K562 (cell line): ENCODE results near the gene AGRP. TPM values are rescaled to one million over a fixed set of nuclear protein-coding genes. Genes with fewer than 3 reads are reported as not detected.

Experiments
- FIP1L1 ChIP-seq: fragments of 200-400 bp; formaldehyde crosslinking; IDR thresholded peaks from 2 replicates; pipeline ENCODE4 v1.6.1; 2018; ENCODE audit warnings: mild to moderate bottlenecking, low read depth, low read length; ENCODE audit not compliant: poor library complexity, severe bottlenecking
- HNRNPLL ChIP-seq: fragments of 200-400 bp; formaldehyde crosslinking; IDR thresholded peaks from 2 replicates; pipeline ENCODE4 v1.6.1; 2017; ENCODE audit warnings: low read length, low read depth, mild to moderate bottlenecking; ENCODE audit not compliant: poor library complexity, severe bottlenecking
- HOXB6 ChIP-seq: fragments of 250-450 bp; sonication (Bioruptor Pico); IDR thresholded peaks from 2 replicates; pipeline ENCODE4 v1.5.1; 2022; ENCODE audit warnings: mild to moderate bottlenecking, borderline replicate concordance
- IRF2 ChIP-seq: sonication (generic); formaldehyde crosslinking; IDR thresholded peaks from 2 replicates; pipeline ENCODE4 v1.8.1; 2022; ENCODE audit warnings: mild to moderate bottlenecking, missing genetic modification reagents
- IRF9 ChIP-seq: fragments of 450-650 bp; IDR thresholded peaks from 2 replicates; pipeline ENCODE4 v1.6.1; 2016; ENCODE audit warnings: missing biosample characterization, missing genetic modification characterization
- LCOR ChIP-seq: sonication (generic); formaldehyde crosslinking; IDR thresholded peaks from 2 replicates; pipeline ENCODE4 v1.8.0; 2022; ENCODE audit warnings: mild to moderate bottlenecking, missing genetic modification reagents
- MYC ChIP-seq, 2 experiments: fragments of 250-450 bp in 1 of 2; sonication (Bioruptor Pico) in 1 of 2; IDR thresholded peaks; 2 replicates each; pipeline versions ENCODE4 v1.5.1 to v1.6.1; 2012 to 2021; ENCODE audit warnings: low read depth in 2 of 2, borderline replicate concordance in 1 of 2, improper control_type of control experiment in 1 of 2, low read length in 1 of 2, mild to moderate bottlenecking in 1 of 2, moderate library complexity in 1 of 2
- NCOA1 ChIP-seq: fragments of 450-650 bp; IDR thresholded peaks from 2 replicates; pipeline ENCODE4 v1.6.1; 2016; ENCODE audit warnings: low read depth
- NFIC ChIP-seq: fragments of 450-650 bp; IDR thresholded peaks from 2 replicates; pipeline ENCODE4 v1.6.1; 2017; ENCODE audit warnings: mild to moderate bottlenecking, inconsistent platforms
- NFIX ChIP-seq: fragments of 250-450 bp; sonication (Bioruptor Pico); IDR thresholded peaks from 2 replicates; pipeline ENCODE4 v1.4.0; 2020; ENCODE audit warnings: low read depth, mild to moderate bottlenecking, moderate library complexity
- NUFIP1 ChIP-seq: fragments of 450-650 bp; IDR thresholded peaks from 2 replicates; pipeline ENCODE4 v1.6.1; 2018; ENCODE audit not compliant: partially characterized antibody
- POLR3G ChIP-seq: IDR thresholded peaks from 2 replicates; pipeline ENCODE4 v1.6.1; 2011; ENCODE audit not compliant: insufficient read length, insufficient replicate concordance; ENCODE audit errors: extremely low read depth
- SNIP1 ChIP-seq: fragments of 450-650 bp; IDR thresholded peaks from 2 replicates; pipeline ENCODE4 v1.7.1; 2017; ENCODE audit warnings: low read depth, mild to moderate bottlenecking
- SRF ChIP-seq, 2 experiments: fragments of 250-450, 450-650 bp in 1 of 2; sonication (Bioruptor Pico) in 1 of 2; sonication (generic) in 1 of 2; formaldehyde crosslinking; IDR thresholded peaks; 2 replicates each; pipeline versions ENCODE4 v1.5.0 to v1.5.1; 2020 to 2022; ENCODE audit warnings: mild to moderate bottlenecking in 1 of 2, missing genetic modification reagents in 1 of 2
- TFAP4 ChIP-seq: sonication (generic); formaldehyde crosslinking; IDR thresholded peaks from 2 replicates; pipeline ENCODE4 v1.8.0; 2022; ENCODE audit warnings: missing genetic modification reagents, mild to moderate bottlenecking, moderate library complexity, borderline replicate concordance
- ZKSCAN3 ChIP-seq: fragments of 250-450 bp; sonication (Bioruptor Pico); IDR thresholded peaks from 2 replicates; pipeline ENCODE4 v1.4.0; 2020
- ZNF507 ChIP-seq: conservative IDR thresholded peaks from 2 replicates; pipeline ENCODE4 v1.6.1; 2017; ENCODE audit warnings: missing genetic modification characterization, missing compliant biosample characterization
- polyA plus RNA-seq, 8 experiments: library from polyadenylated mRNA; depleted of rRNA in 4 of 8; stranded (reverse) in 5 of 8; unstranded in 3 of 8; fragments of >200 nt; fragmentation: Nextera tagmentation in 2 of 8; fragmentation: Illumina TruSeq in 1 of 8; extraction: Ambion mirVana in 2 of 8; extraction: Trizol in 1 of 8; gene quantifications; 2 replicates each; pipeline versions ENCODE4 v1.2.1 to v1.2.3, GENCODE V29; 2011 to 2014; ENCODE audit warnings: inconsistent platforms in 1 of 8, missing spikeins in 1 of 8
- total RNA-seq, 7 experiments: library from RNA; depleted of rRNA in 6 of 7; stranded (reverse); fragments of >200 nt in 6 of 7; fragmentation: Illumina TruSeq in 2 of 7; extraction: Trizol in 2 of 7; gene quantifications; 2 replicates each; pipeline versions ENCODE4 v1.2.1 to v1.2.3, GENCODE V29; 2011 to 2021; ENCODE audit warnings: low replicate concordance in 1 of 7
- TF ChIP-seq, protein P1 (sequence below), 2 experiments: IDR thresholded peaks; 2 replicates each; pipeline ENCODE4 v1.6.1; 2011; ENCODE audit warnings: borderline replicate concordance in 1 of 2, control low read depth in 1 of 2, low read depth in 1 of 2, low read length in 1 of 2, mild to moderate bottlenecking in 1 of 2, mixed read lengths in 1 of 2, moderate library complexity in 1 of 2; ENCODE audit not compliant: insufficient read depth in 1 of 2, insufficient read length in 1 of 2, poor library complexity in 1 of 2, severe bottlenecking in 1 of 2; ENCODE audit errors: extremely low read depth in 1 of 2
- TF ChIP-seq, protein P2 (sequence below): sonication (generic); formaldehyde crosslinking; IDR thresholded peaks from 2 replicates; pipeline ENCODE4 v1.8.0; 2022; ENCODE audit warnings: mild to moderate bottlenecking, missing genetic modification reagents
- TF ChIP-seq, protein P3 (sequence below): sonication (generic); formaldehyde crosslinking; IDR thresholded peaks from 2 replicates; pipeline ENCODE4 v1.8.0; 2022; ENCODE audit warnings: mild to moderate bottlenecking, missing genetic modification reagents

The AGRP gene
- total and polyA plus RNA-seq, 9 of the 15 experiments (the other 6 are each of a cell fraction or from before 2014, with no cell fraction given), result not detected

DNA sequence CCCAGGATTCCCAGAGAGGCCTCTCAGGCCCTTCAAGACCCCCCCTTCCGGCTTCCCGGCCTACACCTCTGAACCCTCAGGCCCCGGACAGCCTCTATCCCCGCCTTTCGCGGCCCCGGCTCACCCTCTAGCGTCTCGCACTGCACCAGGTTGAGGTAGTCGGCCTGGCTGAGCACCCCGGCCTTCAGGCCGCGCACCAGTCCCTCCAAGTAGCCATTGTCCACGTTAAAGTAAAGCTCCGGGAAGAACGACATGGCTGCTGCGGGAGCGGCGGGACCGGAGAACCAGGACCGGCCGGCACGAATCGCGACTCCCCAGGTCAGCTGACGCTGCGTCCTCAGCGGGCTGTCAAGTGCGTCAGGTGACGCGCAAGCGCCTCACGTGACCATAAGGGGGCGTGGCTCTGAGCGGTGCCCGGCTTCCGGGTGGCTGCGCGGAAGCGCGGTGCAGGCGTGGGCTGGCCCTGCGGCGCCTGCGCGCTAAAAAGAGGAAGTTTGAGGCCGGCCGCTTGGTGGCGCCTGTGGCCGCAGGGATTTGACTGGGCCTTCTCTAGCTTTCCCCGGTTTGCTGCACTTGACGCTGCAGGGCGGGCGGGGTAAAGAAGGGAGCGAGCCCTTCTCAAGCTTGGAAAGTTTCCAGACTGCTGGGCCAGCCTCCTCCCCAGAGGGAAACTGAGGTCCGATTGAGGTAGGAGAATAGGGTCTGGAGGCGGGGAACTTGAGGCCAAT, 2.4 kb downstream of the AGRP start, which contains the start of gene ATP6V0D1 (continued):
- TF ChIP-seq FIP1L1 (peak; percentile 87), MYC (IDR thresholded peaks at IDR 0.05; ENCODE audit: low read depth, low read length) (peak; percentile 76), MYC (CRISPR knock-in tag; IDR thresholded peaks at IDR 0.05; ENCODE audit: borderline replicate concordance, low read depth) (0 out of 2 replicates have a peak, but pooled peaks have one; percentile 50), NUFIP1 (no peak), POLR3G (no peak), LCOR (CRISPR knock-in tag) (0 out of 2 replicates have a peak, but pooled peaks have one; percentile 18), IRF2 (CRISPR knock-in tag) (no peak), NFIC (no peak), SNIP1 (peak; percentile 22; the same call in 1 of the 2 replicates), NCOA1 (no peak), NFIX (CRISPR knock-in tag) (no peak), IRF9 (tag) (no peak), ZKSCAN3 (CRISPR knock-in tag) (no peak), SRF (CRISPR knock-in tag; IDR thresholded peaks at IDR 0.05) (peak; percentile 25 to 52; a peak in 2 of 4 replicates), ZNF507 (tag) (no peak), TFAP4 (peak; percentile 100), HNRNPLL (peak; percentile 19), HOXB6 (CRISPR knock-in tag) (no peak)
- TF ChIP-seq, protein P1, sequence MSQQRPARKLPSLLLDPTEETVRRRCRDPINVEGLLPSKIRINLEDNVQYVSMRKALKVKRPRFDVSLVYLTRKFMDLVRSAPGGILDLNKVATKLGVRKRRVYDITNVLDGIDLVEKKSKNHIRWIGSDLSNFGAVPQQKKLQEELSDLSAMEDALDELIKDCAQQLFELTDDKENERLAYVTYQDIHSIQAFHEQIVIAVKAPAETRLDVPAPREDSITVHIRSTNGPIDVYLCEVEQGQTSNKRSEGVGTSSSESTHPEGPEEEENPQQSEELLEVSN (IDR thresholded peaks at IDR 0.05; ENCODE audit: borderline replicate concordance in 1 of 2, extremely low read depth in 1 of 2, insufficient read depth in 1 of 2, insufficient read length in 1 of 2, low read depth in 1 of 2, low read length in 1 of 2, poor library complexity in 1 of 2, severe bottlenecking in 1 of 2), result peak in 1 of 2 experiments; percentile 60
- TF ChIP-seq, protein P2, sequence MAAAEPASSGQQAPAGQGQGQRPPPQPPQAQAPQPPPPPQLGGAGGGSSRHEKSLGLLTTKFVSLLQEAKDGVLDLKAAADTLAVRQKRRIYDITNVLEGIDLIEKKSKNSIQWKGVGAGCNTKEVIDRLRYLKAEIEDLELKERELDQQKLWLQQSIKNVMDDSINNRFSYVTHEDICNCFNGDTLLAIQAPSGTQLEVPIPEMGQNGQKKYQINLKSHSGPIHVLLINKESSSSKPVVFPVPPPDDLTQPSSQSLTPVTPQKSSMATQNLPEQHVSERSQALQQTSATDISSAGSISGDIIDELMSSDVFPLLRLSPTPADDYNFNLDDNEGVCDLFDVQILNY (CRISPR knock-in tag), result peak; percentile 70; the same call in 1 of the 2 replicates
- TF ChIP-seq, protein P3, sequence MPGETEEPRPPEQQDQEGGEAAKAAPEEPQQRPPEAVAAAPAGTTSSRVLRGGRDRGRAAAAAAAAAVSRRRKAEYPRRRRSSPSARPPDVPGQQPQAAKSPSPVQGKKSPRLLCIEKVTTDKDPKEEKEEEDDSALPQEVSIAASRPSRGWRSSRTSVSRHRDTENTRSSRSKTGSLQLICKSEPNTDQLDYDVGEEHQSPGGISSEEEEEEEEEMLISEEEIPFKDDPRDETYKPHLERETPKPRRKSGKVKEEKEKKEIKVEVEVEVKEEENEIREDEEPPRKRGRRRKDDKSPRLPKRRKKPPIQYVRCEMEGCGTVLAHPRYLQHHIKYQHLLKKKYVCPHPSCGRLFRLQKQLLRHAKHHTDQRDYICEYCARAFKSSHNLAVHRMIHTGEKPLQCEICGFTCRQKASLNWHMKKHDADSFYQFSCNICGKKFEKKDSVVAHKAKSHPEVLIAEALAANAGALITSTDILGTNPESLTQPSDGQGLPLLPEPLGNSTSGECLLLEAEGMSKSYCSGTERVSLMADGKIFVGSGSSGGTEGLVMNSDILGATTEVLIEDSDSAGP (CRISPR knock-in tag), result 0 out of 2 replicates have a peak, but pooled peaks have one; percentile 66
